VCaP (cell line): ENCODE results near the gene GDF11.

Source experiments
- H3K27ac ChIP-seq: fragments of 450-650 bp; 2 replicates; pipeline ENCODE4 v1.5.1; 2017
- CTCF ChIP-seq: fragments of 450-650 bp; conservative IDR thresholded peaks from 2 replicates; pipeline ENCODE4 v1.5.1; 2017; ENCODE audit warnings: mild to moderate bottlenecking, moderate library complexity

Gene GDF11

DNA sequence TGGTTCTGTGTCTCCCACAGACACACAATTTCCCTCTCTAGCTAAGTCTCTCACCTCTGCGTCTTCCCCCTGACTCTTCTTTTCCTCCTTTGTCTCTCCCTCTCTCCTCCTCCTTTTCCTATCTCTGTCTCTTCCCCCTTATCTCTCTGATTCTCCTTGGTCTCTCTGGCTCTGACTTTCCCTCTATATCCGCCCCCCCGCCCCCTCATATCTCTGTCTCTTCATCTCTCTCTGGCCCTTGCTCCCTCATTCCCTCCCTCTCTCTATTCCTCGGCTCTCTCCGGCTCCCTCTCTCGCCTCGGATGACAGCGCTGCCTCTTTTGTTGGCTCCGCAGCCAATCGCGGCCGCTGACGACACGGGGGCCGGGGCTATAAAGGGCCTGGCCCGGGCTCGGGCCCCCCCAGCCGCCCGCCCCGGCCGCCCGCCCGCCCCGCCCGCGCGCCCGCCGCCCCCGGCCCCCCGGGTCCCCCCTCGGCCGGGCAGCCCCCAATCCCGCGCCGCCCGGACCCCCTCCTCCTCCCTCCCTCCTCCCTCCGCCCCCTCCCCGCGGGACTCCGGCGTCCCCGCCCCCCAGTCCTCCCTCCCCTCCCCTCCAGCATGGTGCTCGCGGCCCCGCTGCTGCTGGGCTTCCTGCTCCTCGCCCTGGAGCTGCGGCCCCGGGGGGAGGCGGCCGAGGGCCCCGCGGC lies at the start of gene GDF11:
Gene GDF11, plus strand, starts transcription at position 404 of the 687 bp plus-strand sequence. Its CDS starts 195 bp downstream, at position 599.
- TF ChIP-seq CTCF = no peak
- H3K27ac ChIP-seq = peak within 1 kb of the TSS; percentile 84

- no peak for TF ChIP-seq CTCF
- no peak overlapping the region for H3K27ac ChIP-seq
Observed at GRCh38 chr12:55693323-55694187, 49.4 kb upstream of the GDF11 start.

DNA sequence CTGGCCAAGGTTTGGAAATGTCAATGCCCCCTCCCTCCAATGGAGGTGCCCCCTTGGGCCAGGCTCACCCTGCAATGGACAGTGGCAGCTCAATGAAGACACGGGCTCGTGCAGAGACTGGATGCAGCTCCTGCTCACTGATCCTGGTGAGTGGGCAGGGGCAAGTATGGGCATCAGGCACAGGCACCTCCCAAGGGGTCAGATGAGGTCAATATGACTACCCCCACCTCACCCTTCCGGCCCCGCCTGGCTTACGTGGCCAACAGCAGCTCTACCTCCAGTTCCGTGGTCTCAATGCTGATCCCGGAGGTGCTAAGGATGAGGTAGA lies 48.8 kb upstream of the GDF11 start:
- no peak for TF ChIP-seq CTCF
- no peak overlapping the region for H3K27ac ChIP-seq

GRCh38 chr12:55694651-55695050 lies 48.3 kb upstream of the GDF11 start:
- TF ChIP-seq CTCF = no peak

DNA sequence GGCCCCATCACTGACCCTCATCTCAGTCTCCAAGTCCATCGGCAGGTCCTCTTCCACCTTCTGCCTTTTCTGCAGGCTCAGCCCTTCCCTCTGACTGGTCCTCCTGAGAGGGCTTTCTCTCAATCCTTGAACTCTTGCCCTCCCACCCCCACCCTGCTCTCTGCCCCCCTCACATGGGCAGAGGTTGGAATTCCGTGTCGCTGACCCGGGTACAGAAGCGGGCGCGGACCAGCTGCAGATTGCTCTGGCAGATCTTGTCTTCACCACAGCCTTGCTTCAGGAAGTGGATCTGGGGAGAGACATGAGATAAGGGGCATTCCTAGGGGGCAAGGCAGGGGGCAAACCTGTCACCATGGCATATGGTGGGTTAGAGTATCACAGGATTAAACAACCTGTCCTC lies 47.6 kb upstream of the GDF11 start:
- TF ChIP-seq CTCF = no peak
- H3K27ac ChIP-seq = no peak overlapping the region

More at GRCh38 chr12:55694651-55695050, 48.3 kb upstream of the GDF11 start:
- H3K27ac ChIP-seq = no peak overlapping the region

DNA sequence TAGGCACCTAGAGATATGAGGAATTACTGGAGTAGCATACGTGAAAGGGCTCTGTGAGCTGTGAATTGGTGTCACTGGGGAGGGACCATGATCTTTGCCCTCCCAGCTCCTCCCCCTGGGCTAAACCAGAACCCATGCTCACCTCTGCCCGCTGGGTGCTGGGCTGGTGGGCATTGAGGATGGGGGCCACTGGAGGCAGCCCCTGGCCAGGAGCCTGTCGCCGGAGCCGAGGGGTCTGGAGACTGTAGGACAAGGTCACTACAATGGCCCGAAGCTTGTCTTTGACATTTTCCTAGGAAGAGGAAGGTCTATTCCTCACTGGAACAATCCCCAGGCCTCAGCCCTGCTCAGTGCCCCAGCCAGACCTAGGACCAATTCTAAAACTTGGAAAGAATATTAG lies 46.8 kb upstream of the GDF11 start:
- TF ChIP-seq CTCF = no peak
- H3K27ac ChIP-seq = no peak overlapping the region

DNA sequence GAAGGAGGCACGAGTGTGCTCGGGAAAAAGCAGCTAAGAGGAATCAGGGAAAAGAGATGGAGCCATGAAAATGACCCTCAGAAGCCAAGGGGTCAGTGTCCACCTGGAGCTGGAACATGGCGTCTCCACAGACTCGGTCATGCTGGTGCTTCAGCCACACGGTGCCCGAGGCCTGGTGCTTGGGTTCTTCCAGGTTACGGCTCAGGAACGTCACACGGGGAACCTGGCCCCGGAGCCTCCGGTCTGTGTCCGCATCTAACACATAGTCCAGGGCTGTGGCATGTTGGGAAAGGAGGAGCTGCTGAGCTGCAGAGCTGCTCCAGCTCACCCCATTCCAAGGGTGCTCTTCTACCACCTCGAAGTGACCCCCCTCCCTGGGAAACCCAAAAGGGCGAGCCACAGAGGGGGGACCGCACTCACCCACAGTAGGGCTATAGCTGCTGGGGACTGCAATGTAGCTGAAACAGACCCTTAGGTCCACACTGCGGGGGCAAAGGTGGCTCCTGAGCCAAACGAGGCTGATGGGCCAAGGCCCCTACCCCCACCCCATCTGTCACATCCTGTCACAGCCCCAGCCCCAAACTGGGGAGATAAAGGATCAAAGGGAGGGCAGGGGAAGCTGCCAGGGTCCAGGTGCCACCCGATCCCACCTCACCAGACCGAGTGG lies 46.0 kb upstream of the GDF11 start:
- no peak overlapping the region for H3K27ac ChIP-seq
- TF ChIP-seq CTCF = no peak
